ENCODE measurements around the gene TSPAN10. TPM values are rescaled to one million over a fixed set of nuclear protein-coding genes. Genes with fewer than 3 reads are reported as not detected.
A peak's percentile ranks its signal among the peaks of the same experiment; 100 is the strongest.

Gene TSPAN10
- total and polyA plus RNA-seq, 2 experiments from 2014 or later = 5.0 to 5.8 TPM

DNA sequence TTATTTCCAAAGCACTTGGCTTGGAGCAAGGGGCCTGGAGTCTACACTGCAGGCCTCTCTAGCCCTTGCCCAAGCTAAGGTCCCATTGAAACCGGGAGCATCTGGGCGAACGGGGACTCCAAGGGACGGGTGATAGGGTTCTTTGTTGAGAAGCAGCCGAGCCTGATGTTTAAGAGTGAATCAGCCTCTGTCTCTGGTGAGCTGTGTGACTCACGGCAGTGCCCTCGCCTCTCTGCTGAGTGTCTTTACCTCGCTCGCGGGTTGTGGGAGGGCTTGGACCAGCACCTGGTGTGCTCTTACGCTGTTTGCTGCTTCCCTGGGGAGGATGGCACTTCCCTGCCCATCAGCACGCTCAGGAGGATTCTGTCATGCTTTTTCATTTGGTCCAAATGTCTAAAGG, 48.1 kb downstream of the TSPAN10 start:
- DNase-seq (ENCODE audit: low read depth in 1 of 2, low spot score in 1 of 2) = peak in 1 of 2 donors; percentile 29
- peak overlapping the region; percentile 87 for H3K4me3 ChIP-seq
- no peaks in the 10 kb centered on the region for H3K9me3 ChIP-seq (ENCODE audit: low read depth)
- no peaks in the 10 kb centered on the region for H3K27me3 ChIP-seq
- H3K36me3 ChIP-seq = peaks cover 22% of the 10 kb centered on the region
- TF ChIP-seq, protein P1, sequence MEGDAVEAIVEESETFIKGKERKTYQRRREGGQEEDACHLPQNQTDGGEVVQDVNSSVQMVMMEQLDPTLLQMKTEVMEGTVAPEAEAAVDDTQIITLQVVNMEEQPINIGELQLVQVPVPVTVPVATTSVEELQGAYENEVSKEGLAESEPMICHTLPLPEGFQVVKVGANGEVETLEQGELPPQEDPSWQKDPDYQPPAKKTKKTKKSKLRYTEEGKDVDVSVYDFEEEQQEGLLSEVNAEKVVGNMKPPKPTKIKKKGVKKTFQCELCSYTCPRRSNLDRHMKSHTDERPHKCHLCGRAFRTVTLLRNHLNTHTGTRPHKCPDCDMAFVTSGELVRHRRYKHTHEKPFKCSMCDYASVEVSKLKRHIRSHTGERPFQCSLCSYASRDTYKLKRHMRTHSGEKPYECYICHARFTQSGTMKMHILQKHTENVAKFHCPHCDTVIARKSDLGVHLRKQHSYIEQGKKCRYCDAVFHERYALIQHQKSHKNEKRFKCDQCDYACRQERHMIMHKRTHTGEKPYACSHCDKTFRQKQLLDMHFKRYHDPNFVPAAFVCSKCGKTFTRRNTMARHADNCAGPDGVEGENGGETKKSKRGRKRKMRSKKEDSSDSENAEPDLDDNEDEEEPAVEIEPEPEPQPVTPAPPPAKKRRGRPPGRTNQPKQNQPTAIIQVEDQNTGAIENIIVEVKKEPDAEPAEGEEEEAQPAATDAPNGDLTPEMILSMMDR (IDR thresholded peaks at IDR 0.05; ENCODE audit: low read depth, low read length) = no peak
- peaks cover 12% of the 10 kb centered on the region for H3K4me1 ChIP-seq (ENCODE audit: low read depth)
- no peak overlapping the region for H3K27ac ChIP-seq

DNA sequence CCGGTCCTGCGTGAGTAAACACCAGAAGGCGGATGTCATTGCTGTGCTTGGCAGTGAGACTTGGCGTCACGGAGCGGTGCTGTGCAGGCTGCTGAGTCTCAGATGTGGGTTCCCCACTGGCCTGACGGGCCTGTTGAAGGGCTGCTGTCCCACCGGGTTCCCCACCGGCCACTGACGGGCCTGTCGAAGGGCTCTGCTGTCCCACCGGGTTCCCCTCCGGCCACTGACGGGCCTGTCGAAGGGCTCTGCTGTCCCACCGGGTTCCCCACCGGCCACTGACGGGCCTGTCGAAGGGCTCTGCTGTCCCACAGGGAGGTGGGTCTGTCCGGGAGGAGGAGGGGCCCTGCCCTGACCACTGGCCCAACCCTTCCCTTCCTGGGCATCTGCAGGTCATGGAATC, 49.6 kb downstream of the TSPAN10 start:
- TF ChIP-seq, protein P1 (IDR thresholded peaks at IDR 0.05; ENCODE audit: low read depth, low read length) = no peak
- Histone ChIP-seq H3K4me3 (no peak overlapping the region), H3K36me3 (peaks cover 27% of the 10 kb centered on the region), H3K27me3 (no peaks in the 10 kb centered on the region), H3K27ac (no peak overlapping the region), H3K9me3 (ENCODE audit: low read depth) (no peaks in the 10 kb centered on the region), H3K4me1 (ENCODE audit: low read depth) (peaks cover 12% of the 10 kb centered on the region)
- DNase-seq (ENCODE audit: low read depth in 1 of 2, low spot score in 1 of 2) = no peak

DNA sequence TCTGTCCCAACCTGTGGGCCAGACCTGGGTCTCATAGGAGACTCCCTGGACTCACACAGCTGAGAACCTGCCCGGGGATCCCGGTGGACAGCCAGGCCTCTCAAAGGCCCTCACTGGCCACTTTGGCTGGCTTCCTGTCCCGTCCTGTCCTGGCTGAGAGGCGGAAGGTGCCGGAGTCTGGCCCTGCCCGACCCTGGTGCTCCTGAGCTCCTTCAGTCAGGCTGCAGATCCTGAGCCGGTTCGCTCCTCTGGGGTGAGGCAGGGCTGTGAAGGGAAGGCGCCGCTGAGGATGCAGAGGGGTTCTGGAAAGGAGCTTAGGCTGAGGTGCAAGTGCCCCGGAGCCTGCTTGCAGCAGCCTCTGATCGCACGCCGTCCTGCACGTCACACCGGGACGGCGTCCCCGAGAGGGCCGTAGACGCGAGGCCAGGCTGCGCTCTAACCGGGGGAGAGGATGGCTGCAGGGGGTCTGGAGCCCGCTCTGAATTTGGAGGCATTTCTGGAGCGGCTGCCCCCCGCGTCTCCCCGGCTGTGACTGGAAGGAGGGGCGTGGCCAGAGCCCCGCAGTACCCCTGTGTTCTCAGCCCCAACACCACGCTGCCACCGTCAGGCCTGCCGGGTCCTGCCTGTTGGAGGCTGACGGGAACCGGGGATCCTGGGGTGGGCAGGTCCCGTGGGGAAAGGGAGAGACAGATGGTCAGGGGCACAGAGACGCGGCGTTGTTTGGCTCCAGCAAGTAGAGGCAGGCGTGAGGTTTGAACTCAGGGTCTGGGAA, 51.0 kb downstream of the TSPAN10 start:
- Histone ChIP-seq H3K4me3 (no peak overlapping the region), H3K9me3 (ENCODE audit: low read depth) (no peaks in the 10 kb centered on the region), H3K27ac (no peak overlapping the region), H3K36me3 (peaks cover 27% of the 10 kb centered on the region), H3K27me3 (no peaks in the 10 kb centered on the region), H3K4me1 (ENCODE audit: low read depth) (peaks cover 8% of the 10 kb centered on the region)
- TF ChIP-seq, protein P1 (IDR thresholded peaks at IDR 0.05; ENCODE audit: low read depth, low read length) = no peak
- DNase-seq (ENCODE audit: low read depth in 1 of 2, low spot score in 1 of 2) = no peak

DNA sequence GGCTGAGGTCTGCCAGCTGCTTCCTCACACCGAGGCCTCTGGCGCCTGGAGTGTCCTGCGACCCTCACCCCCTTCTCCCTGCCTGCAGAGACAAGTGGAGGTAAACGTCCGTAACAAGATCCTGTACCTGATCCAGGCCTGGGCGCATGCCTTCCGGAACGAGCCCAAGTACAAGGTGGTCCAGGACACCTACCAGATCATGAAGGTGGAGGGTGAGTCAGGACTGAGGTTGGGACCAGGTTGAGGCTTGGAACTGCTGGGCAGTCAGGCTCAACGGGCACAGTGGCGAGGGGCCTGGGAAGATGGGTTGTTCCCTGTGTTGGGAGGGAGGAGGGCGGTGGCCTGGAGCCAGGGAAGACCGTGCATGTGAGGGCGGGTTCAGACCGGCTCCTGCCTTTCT, 51.6 kb downstream of the TSPAN10 start:
- no peak for DNase-seq (ENCODE audit: low read depth in 1 of 2, low spot score in 1 of 2)

DNA sequence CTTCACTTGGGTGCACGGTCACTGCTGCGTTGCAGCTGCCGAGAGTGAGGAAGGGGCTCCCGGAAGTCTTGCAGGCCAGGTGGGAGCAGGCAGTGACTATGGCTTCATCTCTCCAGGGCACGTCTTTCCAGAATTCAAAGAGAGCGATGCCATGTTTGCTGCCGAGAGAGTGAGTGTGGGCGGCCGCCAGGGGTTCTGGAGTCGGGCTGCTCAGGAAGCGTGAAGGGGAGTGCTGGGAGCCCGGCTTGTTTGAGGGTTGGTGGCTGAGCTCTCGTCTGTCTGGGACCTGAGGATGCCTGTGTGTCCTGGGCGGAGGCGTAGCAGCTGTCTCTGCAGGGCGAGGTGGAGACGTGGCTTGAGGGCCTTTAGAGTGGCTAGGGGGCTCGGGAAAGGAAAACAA, 53.1 kb downstream of the TSPAN10 start:
- Histone ChIP-seq H3K9me3 (ENCODE audit: low read depth) (no peaks in the 10 kb centered on the region), H3K4me1 (ENCODE audit: low read depth) (peaks cover 2% of the 10 kb centered on the region), H3K27me3 (no peaks in the 10 kb centered on the region), H3K27ac (no peak overlapping the region), H3K36me3 (peaks cover 35% of the 10 kb centered on the region), H3K4me3 (no peak overlapping the region)
- DNase-seq (ENCODE audit: low read depth in 1 of 2, low spot score in 1 of 2) = no peak
- TF ChIP-seq, protein P1 (IDR thresholded peaks at IDR 0.05; ENCODE audit: low read depth, low read length) = no peak

More for the DNA sequence above, 51.6 kb downstream of the TSPAN10 start:
- Histone ChIP-seq H3K27me3 (no peaks in the 10 kb centered on the region), H3K9me3 (ENCODE audit: low read depth) (no peaks in the 10 kb centered on the region), H3K4me1 (ENCODE audit: low read depth) (peaks cover 8% of the 10 kb centered on the region), H3K36me3 (peaks cover 29% of the 10 kb centered on the region), H3K4me3 (no peak overlapping the region), H3K27ac (no peak overlapping the region)
- TF ChIP-seq, protein P1 (IDR thresholded peaks at IDR 0.05; ENCODE audit: low read depth, low read length) = no peak
